Stimulated activated CD8-positive, alpha-beta memory T cell treated with anti-CD3 and anti-CD28 coated beads, Interleukin-7, amount 100 ng/mL, for 24 hours (primary cell): ENCODE results near the gene NOL7.
A peak's percentile ranks its signal among the peaks of the same experiment; 100 is the strongest.

Source experiments
- DNase-seq: peaks from one replicate; pipeline ENCODE4 v3.0.0-alpha.2; 2020; ENCODE audit warnings: low read depth

The NOL7 gene

GRCh38 chr6:13614926-13615791, at the start of gene NOL7:
Gene NOL7 (plus strand): TSS chr6:13615335. CDS start chr6:13615359, 24 bp downstream.
- DNase-seq = peak; percentile 96

- no peak for DNase-seq
Observed at GRCh38 chr6:13565921-13566320, 49.2 kb upstream of the NOL7 start.

GRCh38 chr6:13566500-13566899, 48.6 kb upstream of the NOL7 start:
- no peak for DNase-seq

DNA sequence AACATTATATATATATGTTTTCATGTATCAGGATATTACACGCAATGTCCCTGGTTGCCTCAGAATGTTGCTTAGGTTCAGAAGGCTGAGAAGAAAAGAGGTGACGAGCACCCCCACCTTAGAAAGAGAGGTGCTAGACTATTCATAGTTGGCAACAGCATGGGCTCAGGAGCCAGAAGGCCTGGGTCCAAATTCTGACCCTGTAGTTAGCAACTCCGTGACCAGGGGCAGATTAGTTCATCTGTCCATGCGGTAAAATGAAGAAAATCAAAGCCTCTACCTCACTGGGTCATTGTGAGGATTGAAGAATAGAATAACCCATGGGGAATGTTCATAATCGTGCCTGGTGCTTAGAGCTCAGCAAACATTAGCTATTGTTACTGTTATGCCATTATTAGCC, 46.2 kb upstream of the NOL7 start:
- DNase-seq = no peak

- DNase-seq = no peak
Observed at GRCh38 chr6:13572240-13572639, 42.9 kb upstream of the NOL7 start.

DNA sequence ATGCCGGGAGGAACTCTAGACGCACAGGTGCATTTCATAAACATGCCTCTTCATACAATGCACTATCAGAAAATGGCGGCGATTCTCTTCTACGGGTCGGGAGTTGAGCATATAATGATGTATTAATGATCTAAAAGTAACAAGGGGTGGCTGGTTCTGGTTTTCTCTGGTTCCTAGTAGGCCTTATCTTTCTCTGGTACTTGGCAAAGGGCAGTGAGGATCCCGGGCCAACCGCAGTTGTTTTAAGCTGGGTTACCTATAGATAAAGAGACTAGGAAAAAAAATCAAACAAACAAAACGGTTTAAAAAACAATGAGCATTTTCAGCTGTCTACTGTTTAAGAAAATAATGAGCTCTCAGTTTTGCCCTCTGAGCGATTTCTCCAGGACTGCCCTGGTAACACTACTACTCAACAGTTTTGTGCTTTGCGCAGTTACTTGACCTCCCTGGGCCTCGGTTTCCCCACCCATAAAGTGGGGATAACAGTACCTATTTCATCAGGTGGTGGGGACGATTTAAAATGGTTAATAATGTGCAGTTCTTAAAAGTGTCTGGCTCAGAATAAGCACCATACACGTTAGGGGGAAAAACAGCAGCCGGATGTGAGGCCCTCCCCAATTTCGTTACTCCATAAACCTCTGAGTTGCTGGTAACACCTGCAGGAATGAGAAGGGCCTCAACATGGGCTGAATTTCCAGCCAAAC, 42.0 kb upstream of the NOL7 start:
- DNase-seq = no peak

DNA sequence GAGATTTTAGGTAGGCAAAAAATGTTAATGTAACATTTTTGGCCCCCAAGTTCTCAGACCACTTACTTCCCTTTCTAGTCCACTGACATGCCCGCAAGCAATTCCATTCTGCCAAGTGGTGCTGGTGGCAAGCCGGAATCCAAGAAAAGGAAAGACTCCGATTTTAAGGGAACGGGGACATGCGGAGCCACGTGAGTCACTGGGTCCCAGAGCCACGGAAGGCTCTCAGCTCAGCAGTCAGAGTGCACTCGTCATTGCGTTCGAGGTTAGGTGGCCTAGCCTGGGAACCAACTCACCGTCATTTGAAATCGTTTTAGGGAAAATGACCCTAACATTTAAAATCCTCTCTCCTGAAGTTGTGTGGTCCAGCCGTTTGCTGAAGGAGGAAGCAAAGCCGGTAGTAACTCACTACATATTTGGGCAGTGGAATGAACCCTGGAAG, 41.4 kb upstream of the NOL7 start:
- DNase-seq = no peak

GRCh38 chr6:13574149-13574570, 41.0 kb upstream of the NOL7 start:
- DNase-seq = peak; percentile 81

DNA sequence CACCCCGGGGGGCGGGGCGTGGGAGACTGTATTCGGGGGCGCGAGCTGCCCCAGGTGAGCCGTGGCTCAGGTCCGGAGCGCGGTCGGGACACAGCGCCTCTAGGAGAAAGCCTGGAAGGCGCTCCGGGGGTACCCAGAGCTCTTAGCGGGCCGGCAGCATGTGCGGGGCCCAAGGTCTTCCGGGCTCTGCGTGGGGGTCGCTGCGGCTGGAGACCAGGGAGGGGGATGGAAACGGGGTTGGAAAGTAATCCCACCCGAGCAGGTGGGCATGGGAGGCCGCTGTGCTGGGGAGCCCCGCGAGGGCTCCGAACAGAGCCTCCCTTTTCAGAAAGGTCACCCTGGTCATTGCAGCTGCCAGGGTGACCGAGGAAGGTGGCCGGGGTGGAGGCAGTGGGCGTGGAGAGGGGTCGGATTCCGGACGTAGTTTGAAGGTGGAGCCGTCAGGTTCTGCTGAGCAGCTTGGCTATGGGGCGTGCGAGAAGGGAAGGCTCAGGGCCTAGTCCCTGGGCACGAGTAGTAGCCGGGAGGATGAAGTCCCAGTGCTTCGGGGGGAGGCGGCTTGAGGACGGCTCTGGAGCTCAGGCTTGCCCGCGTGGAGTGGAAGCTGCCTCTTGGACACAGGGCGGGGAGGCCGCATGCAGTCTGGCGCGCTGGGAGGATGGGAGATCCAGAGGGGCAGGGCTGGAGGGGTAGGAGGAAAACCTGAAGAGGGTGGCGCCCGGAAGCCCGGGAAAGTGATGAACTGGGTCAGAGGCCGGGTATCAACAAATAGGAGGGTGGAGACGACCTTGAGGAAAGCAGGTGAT, 40.4 kb upstream of the NOL7 start, which contains the start of gene SIRT5:
Gene SIRT5, plus strand, starts transcription at position 31 of the 806 bp plus-strand sequence. CDS start 9,510 bp downstream, outside the sequence.
- DNase-seq = peak; percentile 52

GRCh38 chr6:13575377-13575775, 39.8 kb upstream of the NOL7 start:
- DNase-seq = no peak

GRCh38 chr6:13576017-13576416, 39.1 kb upstream of the NOL7 start:
- no peak for DNase-seq

- no peak for DNase-seq
Observed at GRCh38 chr6:13577926-13578325, 37.2 kb upstream of the NOL7 start.

DNA sequence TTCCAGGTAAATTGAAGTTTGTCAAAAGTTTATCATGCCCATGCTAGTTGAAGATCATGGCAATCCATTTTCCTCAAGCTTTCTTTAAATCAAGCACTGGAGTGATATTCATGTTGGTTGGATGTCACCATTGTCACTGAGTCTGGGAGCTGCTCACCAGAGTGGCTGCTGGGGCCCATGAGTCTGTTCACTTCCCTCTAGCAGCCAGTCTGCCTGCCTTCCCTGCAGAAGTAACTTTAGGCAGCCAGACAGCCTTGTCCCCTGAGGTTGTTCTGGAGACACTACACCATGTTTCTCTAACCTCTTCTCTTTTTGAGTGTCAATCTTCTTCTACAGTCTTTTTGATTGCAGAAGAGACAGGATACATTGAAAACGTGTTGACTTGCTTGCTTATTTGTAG, 35.2 kb upstream of the NOL7 start:
- DNase-seq = no peak

DNA sequence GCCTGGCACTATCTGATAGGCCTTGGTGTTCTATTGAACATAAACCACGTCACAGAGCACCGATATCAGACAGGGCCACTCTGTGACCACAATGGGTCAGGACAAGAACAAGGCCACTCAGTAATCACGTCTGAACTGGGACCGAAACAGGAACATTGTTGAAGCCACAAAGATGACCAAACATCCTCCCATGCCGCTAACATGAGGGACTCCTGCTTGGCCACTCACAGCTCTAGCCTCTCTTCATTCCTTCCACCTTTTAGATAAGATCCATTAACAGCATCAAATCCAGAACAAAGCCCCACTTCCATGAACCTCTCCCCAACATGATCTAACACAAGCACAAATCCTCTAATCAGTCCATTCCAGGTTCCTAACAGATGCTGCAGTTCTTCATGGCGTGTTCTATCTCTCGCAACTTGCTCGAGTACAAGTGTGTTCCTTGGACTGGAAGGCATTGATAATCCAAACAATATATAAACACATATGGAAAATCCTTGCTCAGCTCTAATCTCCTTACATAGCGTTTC, 33.4 kb upstream of the NOL7 start:
- no peak for DNase-seq

- DNase-seq = no peak
Observed at GRCh38 chr6:13586603-13587542, 28.3 kb upstream of the NOL7 start.

GRCh38 chr6:13589801-13590200, 25.3 kb upstream of the NOL7 start:
- no peak for DNase-seq

DNA sequence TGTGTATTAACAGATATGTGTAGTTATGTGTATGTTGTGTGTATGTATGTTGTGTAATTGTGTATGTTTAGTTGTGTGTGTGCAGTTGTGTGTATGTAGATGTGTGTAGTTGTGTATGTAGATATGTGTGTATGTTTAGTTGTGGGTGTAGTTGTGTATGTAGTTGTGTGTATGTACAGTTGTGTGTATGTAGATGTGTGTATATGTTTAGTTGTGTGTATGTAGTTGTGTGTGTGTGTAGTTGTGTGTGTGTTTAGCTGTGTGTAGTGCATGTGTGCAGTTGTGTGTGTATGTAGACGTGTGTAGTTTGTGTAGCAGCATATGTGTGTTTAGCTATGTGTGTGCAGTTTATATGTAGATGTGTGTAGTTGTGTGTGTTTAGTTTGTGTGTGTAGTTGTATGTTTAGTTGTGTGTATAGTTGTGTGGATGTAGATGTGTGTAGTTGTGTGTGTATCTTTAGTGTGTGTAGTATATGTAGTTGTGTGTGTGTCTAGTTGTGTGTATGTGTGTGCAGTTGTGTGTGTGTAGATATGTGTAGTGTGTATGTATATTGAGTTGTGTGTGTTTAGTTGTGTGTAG, 24.5 kb upstream of the NOL7 start:
- no peak for DNase-seq

DNA sequence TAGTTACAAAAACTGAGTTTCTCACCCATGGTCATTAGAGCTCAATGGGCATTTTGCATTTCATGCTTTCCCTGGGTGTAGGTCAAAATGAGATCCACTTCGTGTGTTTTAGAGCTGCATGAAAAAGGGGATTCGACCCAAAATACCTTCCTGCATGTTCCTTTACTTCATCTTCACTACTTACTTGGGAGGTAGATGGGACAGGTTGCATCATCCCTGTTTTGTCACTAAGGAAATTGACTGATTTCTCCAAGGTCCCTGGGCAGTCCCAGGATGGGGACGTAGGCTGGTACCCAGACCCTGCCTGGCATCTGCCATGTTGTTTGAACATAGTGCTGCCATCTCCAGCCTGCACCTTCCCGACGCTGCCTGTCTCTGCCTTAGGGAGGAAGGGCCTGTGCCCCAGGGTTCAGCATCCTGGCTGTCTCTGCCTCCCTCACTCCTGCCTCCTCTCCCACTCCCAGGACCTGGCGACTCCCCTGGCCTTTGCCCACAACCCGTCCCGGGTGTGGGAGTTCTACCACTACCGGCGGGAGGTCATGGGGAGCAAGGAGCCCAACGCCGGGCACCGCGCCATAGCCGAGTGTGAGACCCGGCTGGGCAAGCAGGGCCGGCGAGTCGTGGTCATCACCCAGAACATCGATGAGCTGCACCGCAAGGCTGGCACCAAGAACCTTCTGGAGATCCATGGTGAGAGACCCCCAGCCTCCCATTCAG, 23.8 kb upstream of the NOL7 start:
- no peak for DNase-seq

GRCh38 chr6:13593103-13593502, 22.0 kb upstream of the NOL7 start:
- no peak for DNase-seq

GRCh38 chr6:13593720-13594119, 21.4 kb upstream of the NOL7 start:
- DNase-seq = no peak
